GM23248 (cell line): ENCODE results near the gene CLCN3. TPM values are rescaled to one million over a fixed set of nuclear protein-coding genes. Genes with fewer than 3 reads are reported as not detected.

Experiments
- DNase-seq: peaks from one replicate; pipeline ENCODE4 v3.0.0-alpha.2; 2015
- H2AFZ ChIP-seq: fragments of 200-600 bp; sonication (generic); 2 replicates; pipeline ENCODE4 v1.6.1; 2016; ENCODE audit warnings: antibody characterized with exemption
- H3F3A ChIP-seq: fragments of 200-600 bp; sonication (generic); 2 replicates; pipeline ENCODE4 v1.6.1; 2016; ENCODE audit warnings: mild to moderate bottlenecking, antibody characterized with exemption, mixed run types; ENCODE audit not compliant: insufficient read depth
- H3K27ac ChIP-seq: fragments of 200-600 bp; sonication (generic); 2 replicates; pipeline ENCODE4 v1.5.1; 2016; ENCODE audit warnings: mild to moderate bottlenecking
- H3K27me3 ChIP-seq: fragments of 200-600 bp; sonication (generic); replicated peaks from 2 replicates; pipeline ENCODE4 v1.6.1; 2016; ENCODE audit warnings: mild to moderate bottlenecking; ENCODE audit not compliant: insufficient read depth
- H3K36me3 ChIP-seq: fragments of 200-600 bp; sonication (generic); 2 replicates; pipeline ENCODE4 v1.6.1; 2016; ENCODE audit warnings: low read depth, mild to moderate bottlenecking
- H3K4me1 ChIP-seq: fragments of 200-600 bp; sonication (generic); 2 replicates; pipeline ENCODE4 v1.6.1; 2016; ENCODE audit warnings: mild to moderate bottlenecking; ENCODE audit not compliant: insufficient read depth
- H3K4me2 ChIP-seq: fragments of 200-600 bp; sonication (generic); one replicate; pipeline ENCODE4 v1.6.1; 2016; ENCODE audit warnings: mild to moderate bottlenecking; ENCODE audit not compliant: unreplicated experiment
- H3K4me3 ChIP-seq: fragments of 200-600 bp; sonication (generic); 2 replicates; pipeline ENCODE4 v1.5.1; 2016; ENCODE audit warnings: mild to moderate bottlenecking
- H3K79me2 ChIP-seq: fragments of 200-600 bp; sonication (generic); 2 replicates; pipeline ENCODE4 v1.6.1; 2016; ENCODE audit warnings: mild to moderate bottlenecking; ENCODE audit not compliant: insufficient read depth
- H3K9ac ChIP-seq: fragments of 200-600 bp; sonication (generic); 2 replicates; pipeline ENCODE4 v1.6.1; 2016; ENCODE audit warnings: mild to moderate bottlenecking
- H3K9me2 ChIP-seq: fragments of 200-600 bp; sonication (generic); 2 replicates; pipeline ENCODE4 v1.6.1; 2016; ENCODE audit warnings: mixed run types, mild to moderate bottlenecking, moderate library complexity; ENCODE audit not compliant: insufficient read depth
- H3K9me3 ChIP-seq: fragments of 200-600 bp; sonication (generic); one replicate; pipeline ENCODE4 v1.6.1; 2017; ENCODE audit warnings: low read depth
- H4K20me1 ChIP-seq: fragments of 200-600 bp; sonication (generic); 2 replicates; pipeline ENCODE4 v1.6.0; 2016; ENCODE audit not compliant: insufficient read depth
- EZH2 ChIP-seq: fragments of 200-600 bp; sonication (generic); IDR thresholded peaks from 2 replicates; pipeline ENCODE4 v1.6.1; 2018; ENCODE audit warnings: antibody characterized with exemption, mild to moderate bottlenecking; ENCODE audit not compliant: insufficient read depth, poor library complexity, severe bottlenecking
- EZH2phosphoT487 ChIP-seq: fragments of 200-600 bp; sonication (generic); IDR thresholded peaks from 2 replicates; pipeline ENCODE4 v1.6.1; 2018; ENCODE audit warnings: antibody characterized with exemption, moderate library complexity, mild to moderate bottlenecking, low read depth; ENCODE audit not compliant: insufficient read depth
- WGBS, 2 experiments: methylation state at CpG; one replicate each; pipeline ENCODE4 v1.1.6; 2015 to 2017; ENCODE audit warnings: low lambda C conversion rate in 2 of 2, low coverage in 1 of 2; ENCODE audit errors: missing lambda C conversion rate in 2 of 2; 5-methylcytosine and 5-hydroxymethylcytosine counted together
- in situ Hi-C: fragments of 300-500 bp; cut with MboI; formaldehyde crosslinking; loops from 2 replicates; pipeline ENCODE4 v1.15.0; 2020
- polyA plus RNA-seq: library from polyadenylated mRNA; unstranded; fragments of >200 nt; fragmentation: Nextera tagmentation; extraction: Ambion mirVana; gene quantifications from 2 replicates; pipeline ENCODE4 v1.2.1, GENCODE V29; 2016
- total RNA-seq: library from RNA; depleted of rRNA; stranded (reverse); fragments of >200 nt; shearing (Covaris generic); gene quantifications from 2 replicates; pipeline ENCODE4 v1.2.3, GENCODE V29; 2014

CLCN3 gene
- total and polyA plus RNA-seq, 2 experiments from 2014 or later = 12.2 to 16.4 TPM

- Histone ChIP-seq H3K36me3 (peaks cover 11% of the 10 kb centered on the region; the same call in 1 of the 2 replicates), H3K9me3 (no peaks in the 10 kb centered on the region), H3K4me2 (no peak overlapping the region), H3K9me2 (no peaks in the 10 kb centered on the region), H3K4me3 (no peak overlapping the region), H3K27ac (no peak overlapping the region), H3F3A (peaks cover 16% of the 10 kb centered on the region), H3K9ac (no peak overlapping the region), H3K27me3 (no peaks in the 10 kb centered on the region), H3K4me1 (peaks cover 17% of the 10 kb centered on the region), H3K79me2 (peaks cover 25% of the 10 kb centered on the region), H2AFZ (no peak overlapping the region), H4K20me1 (no peaks in the 10 kb centered on the region)
- in situ Hi-C loops = loop anchor here (25.0 kb wide), 1 partner anchor 436 kb away; the partner anchor contains the start of gene MFAP3L
- DNase-seq = no peak
- TF ChIP-seq EZH2 (no peak), EZH2phosphoT487 (no peak)
These were observed 19.2 kb upstream of the CLCN3 start for GRCh38 chr4:169601016-169601771.

- Histone ChIP-seq H3K27me3 (no peaks in the 10 kb centered on the region), H4K20me1 (no peaks in the 10 kb centered on the region), H3K4me2 (no peak overlapping the region), H3F3A (peaks cover 16% of the 10 kb centered on the region), H3K4me1 (peaks cover 17% of the 10 kb centered on the region), H3K4me3 (no peak overlapping the region), H3K36me3 (peaks cover 11% of the 10 kb centered on the region; the same call in 1 of the 2 replicates), H3K9me2 (no peaks in the 10 kb centered on the region), H2AFZ (no peak overlapping the region), H3K79me2 (peaks cover 41% of the 10 kb centered on the region), H3K27ac (no peak overlapping the region), H3K9me3 (no peaks in the 10 kb centered on the region), H3K9ac (no peak overlapping the region)
- no peak for DNase-seq
- in situ Hi-C loops = loop anchor here (25.0 kb wide), 1 partner anchor 434 kb away; the partner anchor contains the start of gene MFAP3L
- 94 to 97% methylated on average over 2 of the region's 2 CpGs for WGBS, 2 experiments
- TF ChIP-seq EZH2 (no peak), EZH2phosphoT487 (no peak)
These were observed 17.1 kb upstream of the CLCN3 start for GRCh38 chr4:169603312-169603711.

GRCh38 chr4:169604131-169604900 is 16.1 kb upstream of the CLCN3 start:
- in situ Hi-C loops = loop anchor here (25.0 kb wide), 1 partner anchor 433 kb away; the partner anchor contains the start of gene MFAP3L
- peak overlapping the region; percentile 68 for H3K27ac ChIP-seq
- DNase-seq = peak; percentile 88

GRCh38 chr4:169604903-169605331 is 15.5 kb upstream of the CLCN3 start:
- Histone ChIP-seq H3K4me2 (peak overlapping the region; percentile 10), H3K9me2 (no peaks in the 10 kb centered on the region), H3K9ac (peak overlapping the region; percentile 23), H3K4me1 (peaks cover 17% of the 10 kb centered on the region), H3K27ac (peak overlapping the region; percentile 68), H3K36me3 (peaks cover 11% of the 10 kb centered on the region; the same call in 1 of the 2 replicates), H2AFZ (0 out of 2 replicates have a peak overlapping the region, but pooled peaks have one; percentile 4), H3K79me2 (peaks cover 55% of the 10 kb centered on the region), H3F3A (peaks cover 16% of the 10 kb centered on the region), H3K27me3 (no peaks in the 10 kb centered on the region), H3K4me3 (no peak overlapping the region), H4K20me1 (no peaks in the 10 kb centered on the region), H3K9me3 (no peaks in the 10 kb centered on the region)
- WGBS, 2 experiments = 5 to 15% methylated on average over 1 of the region's 1 CpG
- TF ChIP-seq EZH2 = no peak
- TF ChIP-seq EZH2phosphoT487 = no peak
- in situ Hi-C loops = loop anchor here (25.0 kb wide), 1 partner anchor 432 kb away; the partner anchor contains the start of gene MFAP3L
- DNase-seq = no peak

More at GRCh38 chr4:169604131-169604900, 16.1 kb upstream of the CLCN3 start:
- 0 out of 2 replicates have a peak overlapping the region, but pooled peaks have one; percentile 4 for H2AFZ ChIP-seq
- no peaks in the 10 kb centered on the region for H3K27me3 ChIP-seq
- TF ChIP-seq EZH2phosphoT487 (no peak), EZH2 (no peak)
- no peaks in the 10 kb centered on the region for H3K9me2 ChIP-seq
- H3K9ac ChIP-seq = peak overlapping the region; percentile 29
- peaks cover 49% of the 10 kb centered on the region for H3K79me2 ChIP-seq
- no peaks in the 10 kb centered on the region for H3K9me3 ChIP-seq
- peaks cover 17% of the 10 kb centered on the region for H3K4me1 ChIP-seq
- peak overlapping the region; percentile 10 for H3K4me2 ChIP-seq
- H4K20me1 ChIP-seq = no peaks in the 10 kb centered on the region
- H3K36me3 ChIP-seq = peaks cover 11% of the 10 kb centered on the region; the same call in 1 of the 2 replicates
- 7 to 9% methylated on average over 1 of the region's 1 CpG for WGBS, 2 experiments
- H3K4me3 ChIP-seq = no peak overlapping the region
- H3F3A ChIP-seq = peaks cover 16% of the 10 kb centered on the region
